Erythroblast (primary cell): ENCODE data around the gene KSR1.

Experiments
- GATA1 ChIP-seq: IDR thresholded peaks from 2 replicates; pipeline ENCODE4 v1.6.1; 2011; ENCODE audit warnings: low read depth, mild to moderate bottlenecking, control low read depth, low read length, moderate library complexity
- POLR2A ChIP-seq: IDR thresholded peaks from 2 replicates; pipeline ENCODE4 v1.6.1; 2011; ENCODE audit warnings: mild to moderate bottlenecking, low read length

GRCh38 chr17:27593857-27594255, 137.6 kb downstream of the KSR1 start:
- no peak for TF ChIP-seq POLR2A
- no peak for TF ChIP-seq GATA1
